GM19240 (cell line): ENCODE data around the gene CAMK2G.

Source experiments
- DNase-seq: peaks from one replicate; pipeline ENCODE4 v3.0.0; 2011; ENCODE audit warnings: low spot score; ENCODE audit not compliant: insufficient read length

Gene CAMK2G

GRCh38 chr10:73884017-73884416 lies 9.7 kb upstream of the CAMK2G start:
- no peak for DNase-seq

GRCh38 chr10:73881221-73881919 lies 7.0 kb upstream of the CAMK2G start:
- DNase-seq: no peak

- peak; percentile 80 for DNase-seq
Observed at GRCh38 chr10:73879296-73880173, 5.2 kb upstream of the CAMK2G start.

GRCh38 chr10:73878365-73878764 lies 4.0 kb upstream of the CAMK2G start:
- DNase-seq: no peak

GRCh38 chr10:73877533-73878160 lies 3.3 kb upstream of the CAMK2G start:
- DNase-seq: no peak

- DNase-seq: no peak
Observed at GRCh38 chr10:73876971-73877370, 2.6 kb upstream of the CAMK2G start.

GRCh38 chr10:73876566-73876965 lies 2.2 kb upstream of the CAMK2G start:
- no peak for DNase-seq

- DNase-seq: no peak
Observed at GRCh38 chr10:73876157-73876556, 1.8 kb upstream of the CAMK2G start.

GRCh38 chr10:73875139-73875475 lies 752 bp upstream of the CAMK2G start:
- DNase-seq: peak; percentile 24

- DNase-seq: no peak
Observed at GRCh38 chr10:73873838-73874215, 528 bp downstream of the CAMK2G start.

GRCh38 chr10:73873142-73873837 lies 1.1 kb downstream of the CAMK2G start:
- DNase-seq: no peak

GRCh38 chr10:73872190-73872710 lies 2.1 kb downstream of the CAMK2G start:
- DNase-seq: no peak

GRCh38 chr10:73871295-73872189 lies 2.8 kb downstream of the CAMK2G start:
- DNase-seq: no peak

- no peak for DNase-seq
Observed at GRCh38 chr10:73868655-73869195, 5.6 kb downstream of the CAMK2G start.

- no peak for DNase-seq
Observed at GRCh38 chr10:73867871-73868631, 6.3 kb downstream of the CAMK2G start.

GRCh38 chr10:73867126-73867807 lies 7.1 kb downstream of the CAMK2G start:
- no peak for DNase-seq

GRCh38 chr10:73866621-73867020 lies 7.7 kb downstream of the CAMK2G start:
- DNase-seq: no peak

GRCh38 chr10:73865459-73866442 lies 8.6 kb downstream of the CAMK2G start:
- peak; percentile 64 for DNase-seq
